ENCODE results near the gene SERPINA1.
"Not testable (repeated sequence)": the region's sequence is repeated elsewhere in the genome, so short reads cannot be mapped to it uniquely, and the experiment has no call there.

SERPINA1 gene

GRCh38 chr14:94369766-94370523, 18.5 kb downstream of the SERPINA1 start:
- DNase-seq (ENCODE audit: low read depth): not testable (repeated sequence)

- no peak for DNase-seq (ENCODE audit: low read depth)
Observed at GRCh38 chr14:94368956-94369355, 19.4 kb downstream of the SERPINA1 start.

- no peak for DNase-seq (ENCODE audit: low read depth)
Observed at GRCh38 chr14:94368243-94368590, 20.2 kb downstream of the SERPINA1 start.

- DNase-seq (ENCODE audit: low read depth): no peak
Observed at GRCh38 chr14:94367347-94368242, 20.8 kb downstream of the SERPINA1 start.

- DNase-seq (ENCODE audit: low read depth): no peak
Observed at GRCh38 chr14:94366146-94366915, 22.1 kb downstream of the SERPINA1 start, which contains the start of gene SERPINA2. Gene SERPINA2 (minus strand): TSS chr14:94366698.

- DNase-seq (ENCODE audit: low read depth): no peak
Observed at GRCh38 chr14:94365624-94366023, 22.8 kb downstream of the SERPINA1 start.

- no peak for DNase-seq (ENCODE audit: low read depth)
Observed at GRCh38 chr14:94364964-94365363, 23.4 kb downstream of the SERPINA1 start.

GRCh38 chr14:94364037-94364436, 24.4 kb downstream of the SERPINA1 start:
- DNase-seq (ENCODE audit: low read depth): no peak

GRCh38 chr14:94363151-94363624, 25.2 kb downstream of the SERPINA1 start:
- no peak for DNase-seq (ENCODE audit: low read depth)

- no peak for DNase-seq (ENCODE audit: low read depth)
Observed at GRCh38 chr14:94362614-94363133, 25.7 kb downstream of the SERPINA1 start.

- DNase-seq (ENCODE audit: low read depth): no peak
Observed at GRCh38 chr14:94361682-94362081, 26.7 kb downstream of the SERPINA1 start.

- DNase-seq (ENCODE audit: low read depth): no peak
Observed at GRCh38 chr14:94360945-94361565, 27.3 kb downstream of the SERPINA1 start.

- no peak for DNase-seq (ENCODE audit: low read depth)
Observed at GRCh38 chr14:94357166-94357565, 31.2 kb downstream of the SERPINA1 start.

- DNase-seq (ENCODE audit: low read depth): no peak
Observed at GRCh38 chr14:94356379-94357056, 31.9 kb downstream of the SERPINA1 start.

GRCh38 chr14:94355191-94355794, 33.1 kb downstream of the SERPINA1 start:
- no peak for DNase-seq (ENCODE audit: low read depth)

- no peak for DNase-seq (ENCODE audit: low read depth)
Observed at GRCh38 chr14:94354638-94355185, 33.7 kb downstream of the SERPINA1 start.

GRCh38 chr14:94354190-94354589, 34.2 kb downstream of the SERPINA1 start:
- DNase-seq (ENCODE audit: low read depth): not testable (repeated sequence)

GRCh38 chr14:94349276-94349675, 39.1 kb downstream of the SERPINA1 start:
- DNase-seq (ENCODE audit: low read depth): no peak

GRCh38 chr14:94348836-94349235, 39.6 kb downstream of the SERPINA1 start:
- no peak for DNase-seq (ENCODE audit: low read depth)

GRCh38 chr14:94346841-94347240, 41.6 kb downstream of the SERPINA1 start:
- no peak for DNase-seq (ENCODE audit: low read depth)
